Endothelial cell of umbilical vein (primary cell): ENCODE results near the gene HPGD. TPM values are rescaled to one million over a fixed set of nuclear protein-coding genes. Genes with fewer than 3 reads are reported as not detected.

Experiments
- BruUV-seq: library from RNA; stranded (reverse); fragments of 400-500 nt; replicated peaks from 2 replicates; lab custom pipeline; 2021; lab: Mats Ljungman, UMichigan
- CTCF ChIA-PET: fragments of 300-600, 350-600 bp; sonication (Branson Sonifier 250); formaldehyde crosslinking; loops from one replicate; lab custom pipeline; 2021; ENCODE audit warnings: antibody characterized with exemption, inconsistent platforms; lab: Charles Lee
- POLR2A ChIA-PET: fragments of 300-600, 350-600 bp; sonication (Branson Sonifier 250); formaldehyde crosslinking; loops from one replicate; lab custom pipeline; 2021; ENCODE audit warnings: antibody characterized with exemption, inconsistent platforms; lab: Charles Lee
- DNase-seq: peaks from one replicate; pipeline ENCODE4 v3.0.0-alpha.2; 2011; ENCODE audit warnings: low read depth, low spot score
- FAIRE-seq: peaks from 2 replicates; lab custom pipeline; 2011; peaks lifted over from hg19 to GRCh38; lab: Jason Lieb, UNC
- H2AFZ ChIP-seq: 2 replicates; pipeline ENCODE4 v1.6.0; 2012; ENCODE audit warnings: low read depth, low read length, control low read depth, inconsistent platforms
- H3K27ac ChIP-seq: 2 replicates; pipeline ENCODE4 v1.5.1; 2011; ENCODE audit warnings: low read depth, mild to moderate bottlenecking, control low read depth, low read length, moderate library complexity; ENCODE audit not compliant: insufficient read depth
- H3K27me3 ChIP-seq, 2 experiments: 2 replicates each; pipeline versions ENCODE4 v1.6.0 to v1.6.1; 2011; ENCODE audit warnings: low read length in 2 of 2, mixed read lengths in 1 of 2; ENCODE audit not compliant: control insufficient read depth in 2 of 2, insufficient read depth in 2 of 2
- H3K36me3 ChIP-seq, 2 experiments: 2 replicates in 1 of 2; 3 replicates in 1 of 2; pipeline ENCODE4 v1.5.1; 2011; ENCODE audit warnings: low read length in 2 of 2, mild to moderate bottlenecking in 1 of 2, moderate library complexity in 1 of 2; ENCODE audit not compliant: control insufficient read depth in 2 of 2, insufficient read depth in 2 of 2; ENCODE audit errors: extremely low read depth in 1 of 2
- H3K4me1 ChIP-seq: 3 replicates; pipeline ENCODE4 v1.5.1; 2011; ENCODE audit warnings: mild to moderate bottlenecking, low read length; ENCODE audit not compliant: control insufficient read depth, insufficient read depth; ENCODE audit errors: extremely low read depth
- H3K4me2 ChIP-seq: 2 replicates; pipeline ENCODE4 v1.6.1; 2011; ENCODE audit warnings: low read length, control low read depth, mixed read lengths; ENCODE audit not compliant: insufficient read depth
- H3K4me3 ChIP-seq, 3 experiments: fragments of 200-600 bp in 1 of 3; sonication (generic), shearing (Covaris generic) in 1 of 3; replicated peaks in 1 of 3; 2 replicates each; pipeline ENCODE4 v1.5.1; 2011 to 2016; ENCODE audit warnings: control low read depth in 3 of 3, low read length in 3 of 3, mild to moderate bottlenecking in 2 of 3, inconsistent platforms in 1 of 3, low read depth in 1 of 3, moderate library complexity in 1 of 3; ENCODE audit not compliant: insufficient read depth in 1 of 3
- H3K79me2 ChIP-seq: 2 replicates; pipeline ENCODE4 v1.6.0; 2012; ENCODE audit warnings: low read length, inconsistent platforms; ENCODE audit not compliant: control insufficient read depth, insufficient read depth
- H3K9ac ChIP-seq: replicated peaks from 2 replicates; pipeline ENCODE3; 2011; ENCODE audit warnings: low read length, control low read depth; ENCODE audit not compliant: insufficient read depth; ENCODE audit errors: extremely low read depth
- H3K9me1 ChIP-seq: replicated peaks from 3 replicates; pipeline ENCODE4 v1.6.0; 2011; ENCODE audit warnings: mild to moderate bottlenecking, low read length; ENCODE audit not compliant: control insufficient read depth, insufficient read depth; ENCODE audit errors: extremely low read depth
- H3K9me3 ChIP-seq: replicated peaks from 2 replicates; pipeline ENCODE4 v1.5.1; 2012; ENCODE audit warnings: low read length, inconsistent platforms; ENCODE audit not compliant: control insufficient read depth, insufficient read depth
- H4K20me1 ChIP-seq: replicated peaks from 2 replicates; pipeline ENCODE3; 2011; ENCODE audit warnings: mild to moderate bottlenecking, low read length; ENCODE audit not compliant: control insufficient read depth, insufficient read depth; ENCODE audit errors: extremely low read depth
- EZH2 ChIP-seq: IDR thresholded peaks from 2 replicates; pipeline ENCODE4 v1.6.1; 2012; ENCODE audit warnings: borderline replicate concordance, low read depth, mild to moderate bottlenecking, moderate library complexity, low read length, inconsistent platforms; ENCODE audit not compliant: severe bottlenecking
- FOS ChIP-seq: IDR thresholded peaks from 2 replicates; pipeline ENCODE4 v1.6.1; 2011; ENCODE audit warnings: mild to moderate bottlenecking, low read length, moderate library complexity, borderline replicate concordance; ENCODE audit not compliant: insufficient read depth
- GATA2 ChIP-seq: IDR thresholded peaks from 2 replicates; pipeline ENCODE4 v1.7.0; 2011; ENCODE audit warnings: low read depth, mild to moderate bottlenecking, moderate library complexity, mixed read lengths, low read length; ENCODE audit not compliant: insufficient read length, insufficient read depth
- dilution Hi-C: fragments of 300-500 bp; cut with MboI; formaldehyde crosslinking; loops from one replicate; pipeline ENCODE4 v1.15.0; 2019; ENCODE audit warnings: low sequenced_read_pairs; ENCODE audit not compliant: extremely low pct_ligation_motif_present
- intact Hi-C: fragments of 100-400 bp; cut with micrococcal nuclease; formaldehyde crosslinking; loops from one replicate; pipeline ENCODE4 v1.10.0; 2022
- polyA plus RNA-seq, 4 experiments: library from polyadenylated mRNA; depleted of rRNA in 3 of 4; stranded (reverse) in 3 of 4; unstranded in 1 of 4; fragments of >200 nt; gene quantifications; 2 replicates each; pipeline versions ENCODE4 v1.2.1 to v1.2.3, GENCODE V29; 2011 to 2012; ENCODE audit warnings: missing spikeins in 1 of 4
- total RNA-seq: library from RNA; stranded (reverse); gene quantifications from 2 replicates; pipeline ENCODE4 v1.2.3, GENCODE V29; 2021
- TF ChIP-seq, protein P1 (sequence below): IDR thresholded peaks from 2 replicates; pipeline ENCODE4 v1.6.1; 2011; ENCODE audit not compliant: insufficient read depth, insufficient read length

Gene HPGD
- total and polyA plus RNA-seq, 2 donors (not counting 3 experiments of a cell fraction or from before 2014, with no cell fraction given): not detected

DNA sequence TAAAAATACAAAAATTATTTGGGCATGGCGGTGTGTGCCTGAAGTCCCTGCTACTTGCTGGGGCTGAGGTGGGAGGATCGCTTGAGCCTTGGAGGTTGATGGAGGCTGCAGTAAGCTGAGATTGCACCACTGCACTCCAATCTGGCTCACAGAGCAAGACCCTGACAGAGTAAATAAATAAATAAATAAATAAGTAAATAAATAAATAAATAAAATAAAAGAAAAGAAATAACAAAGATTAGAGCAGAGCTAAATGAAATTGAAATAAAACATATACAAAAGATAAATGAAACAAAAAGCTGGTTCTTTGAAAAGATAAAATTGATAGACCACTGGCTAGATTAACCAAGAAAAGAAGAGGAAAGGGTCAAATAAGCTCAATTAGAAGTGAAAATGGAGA is 43.1 kb downstream of the HPGD start:
- Histone ChIP-seq H3K9ac (no peak overlapping the region), H3K4me1 (no peaks in the 10 kb centered on the region), H3K9me3 (no peaks in the 10 kb centered on the region), H3K36me3 (no peaks in the 10 kb centered on the region), H3K79me2 (no peaks in the 10 kb centered on the region), H4K20me1 (no peaks in the 10 kb centered on the region), H3K27ac (no peak overlapping the region), H3K4me2 (no peak overlapping the region), H3K27me3 (no peaks in the 10 kb centered on the region), H2AFZ (no peak overlapping the region), H3K4me3 (no peak overlapping the region), H3K9me1 (no peaks in the 10 kb centered on the region)
- intact Hi-C loops: no loop called here
- FAIRE-seq: no peak
- CTCF ChIA-PET: no interaction called here
- no peak for DNase-seq
- dilution Hi-C loops: no loop called here
- POLR2A ChIA-PET: no interaction called here
- TF ChIP-seq, protein P1, sequence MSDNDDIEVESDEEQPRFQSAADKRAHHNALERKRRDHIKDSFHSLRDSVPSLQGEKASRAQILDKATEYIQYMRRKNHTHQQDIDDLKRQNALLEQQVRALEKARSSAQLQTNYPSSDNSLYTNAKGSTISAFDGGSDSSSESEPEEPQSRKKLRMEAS: no peak
- TF ChIP-seq FOS: no peak
- TF ChIP-seq GATA2: no peak
- TF ChIP-seq EZH2: no peak
- BruUV-seq: no TSS peak

DNA sequence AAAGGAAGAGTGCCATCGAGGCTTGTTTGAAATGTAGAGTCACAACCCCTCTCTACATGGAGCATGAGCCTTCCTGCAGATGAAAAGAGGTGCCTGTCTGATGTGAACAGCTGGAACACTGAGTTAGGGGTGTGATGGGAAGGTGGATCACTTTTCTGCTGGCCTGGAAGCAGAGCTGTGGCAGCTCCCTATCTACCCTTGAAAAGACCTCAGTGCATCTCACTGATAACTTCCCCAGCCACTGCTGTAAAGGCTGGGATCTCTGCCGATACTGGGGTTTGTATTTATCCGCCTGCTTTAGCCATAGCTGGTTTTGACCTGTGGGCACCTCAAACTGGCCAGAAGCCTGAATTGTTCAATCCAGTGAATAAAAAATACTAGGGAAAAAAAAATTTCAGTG is 46.8 kb downstream of the HPGD start:
- Histone ChIP-seq H3K9ac (no peak overlapping the region), H3K27ac (no peak overlapping the region), H3K27me3 (no peaks in the 10 kb centered on the region), H3K9me1 (no peaks in the 10 kb centered on the region), H3K4me3 (no peak overlapping the region), H2AFZ (no peak overlapping the region), H3K4me2 (no peak overlapping the region), H4K20me1 (no peaks in the 10 kb centered on the region), H3K9me3 (no peaks in the 10 kb centered on the region), H3K4me1 (no peaks in the 10 kb centered on the region), H3K36me3 (no peaks in the 10 kb centered on the region), H3K79me2 (no peaks in the 10 kb centered on the region)
- intact Hi-C loops (no loop called here), dilution Hi-C loops (no loop called here)
- ChIA-PET POLR2A (no interaction called here), CTCF (no interaction called here)
- FAIRE-seq (no peak), DNase-seq (no peak)
- no TSS peak for BruUV-seq
- no peak for TF ChIP-seq EZH2
- no peak for TF ChIP-seq GATA2
